HepG2 (cell line): ENCODE measurements around the gene HINFP. TPM values are rescaled to one million over a fixed set of nuclear protein-coding genes. Genes with fewer than 3 reads are reported as not detected.

ENCODE experiments used
- ATAC-seq: fragments of 200-7000 bp; cut with Tn5 transposase; 3 replicates; pipeline ENCODE4 v1.9.1; 2020; ENCODE audit warnings: mild to moderate bottlenecking, moderate library complexity
- BruUV-seq: library from RNA; stranded (reverse); fragments of 400-500 nt; replicated peaks from 2 replicates; lab custom pipeline; 2021; lab: Mats Ljungman, UMichigan
- CTCF ChIA-PET: fragments of 300-600 bp; formaldehyde crosslinking; extraction: SDS; loops from one replicate; lab custom pipeline; 2021; ENCODE audit warnings: low total read pairs, inconsistent platforms, low intra/inter-chr PET ratio; lab: Yijun Ruan, JAX
- POLR2A ChIA-PET: fragments of 350-600 bp; sonication (Branson Sonifier 250); formaldehyde crosslinking; loops from one replicate; lab custom pipeline; 2020; ENCODE audit warnings: antibody characterized with exemption, inconsistent platforms; lab: Yijun Ruan, JAX
- DNase-seq: peaks from one replicate; pipeline ENCODE4 v3.0.0-alpha.2; 2015; ENCODE audit warnings: low spot score
- FAIRE-seq: peaks from 3 replicates; lab custom pipeline; 2011; peaks lifted over from hg19 to GRCh38; lab: Jason Lieb, UNC
- H2AFZ ChIP-seq: one replicate; pipeline ENCODE4 v1.6.1; 2011; ENCODE audit warnings: low read length, inconsistent platforms
- H3K27ac ChIP-seq: fragments of 300-600 bp; 3 replicates; pipeline ENCODE4 v1.8.0; 2011; ENCODE audit warnings: mixed run types, mild to moderate bottlenecking, mixed read lengths, low read length, inconsistent platforms; ENCODE audit not compliant: insufficient read depth; ENCODE audit errors: extremely low read length
- H3K27me3 ChIP-seq, 2 experiments: fragments of 200-600 bp in 1 of 2; 2 replicates in 1 of 2; 3 replicates in 1 of 2; pipeline versions ENCODE4 v1.6.0 to v1.8.0; 2011; ENCODE audit warnings: low read length in 2 of 2, mild to moderate bottlenecking in 2 of 2, moderate library complexity in 2 of 2, inconsistent platforms in 1 of 2; ENCODE audit not compliant: insufficient read depth in 2 of 2, control insufficient read depth in 1 of 2
- H3K36me3 ChIP-seq, 2 experiments: fragments of 200-600 bp in 1 of 2; replicated peaks in 1 of 2; 2 replicates in 1 of 2; 3 replicates in 1 of 2; pipeline versions ENCODE4 v1.5.1 to v1.8.0; 2011; ENCODE audit warnings: low read length in 2 of 2, inconsistent platforms in 1 of 2; ENCODE audit not compliant: insufficient read depth in 2 of 2, control insufficient read depth in 1 of 2
- H3K4me1 ChIP-seq: 2 replicates; pipeline ENCODE4 v1.5.1; 2012; ENCODE audit warnings: low read length, inconsistent platforms; ENCODE audit not compliant: insufficient read depth
- H3K4me2 ChIP-seq: 2 replicates; pipeline ENCODE4 v1.6.0; 2011; ENCODE audit warnings: low read depth, low read length, inconsistent platforms
- H3K4me3 ChIP-seq, 3 experiments: fragments of 200-600 bp in 1 of 3; sonication (generic), shearing (Covaris generic) in 1 of 3; replicated peaks in 1 of 3; 2 replicates each; pipeline ENCODE4 v1.5.1; 2011 to 2016; ENCODE audit warnings: low read length in 3 of 3, inconsistent platforms in 2 of 3, low read depth in 2 of 3, mild to moderate bottlenecking in 2 of 3, control low read depth in 1 of 3, mixed read lengths in 1 of 3; ENCODE audit not compliant: insufficient read depth in 1 of 3
- H3K79me2 ChIP-seq: one replicate; pipeline ENCODE4 v1.6.1; 2011; ENCODE audit warnings: low read length, inconsistent platforms; ENCODE audit not compliant: insufficient read depth
- H3K9ac ChIP-seq: 2 replicates; pipeline ENCODE4 v1.6.0; 2011; ENCODE audit warnings: mild to moderate bottlenecking, low read depth, low read length, inconsistent platforms; ENCODE audit not compliant: insufficient read depth
- H3K9me3 ChIP-seq: 2 replicates; pipeline ENCODE4 v1.5.1; 2012; ENCODE audit warnings: mild to moderate bottlenecking, low read length
- H4K20me1 ChIP-seq: 2 replicates; pipeline ENCODE4 v1.6.0; 2011; ENCODE audit warnings: inconsistent platforms, mild to moderate bottlenecking, low read length, moderate library complexity; ENCODE audit not compliant: insufficient read depth
- AGO2 ChIP-seq: fragments of 200-400 bp; formaldehyde crosslinking; optimal IDR thresholded peaks from 2 replicates; pipeline ENCODE3; 2017; ENCODE audit warnings: mild to moderate bottlenecking, low read depth, low read length, moderate library complexity
- CTCF ChIP-seq: sonication (generic); formaldehyde crosslinking; IDR thresholded peaks from 2 replicates; pipeline ENCODE4 v1.5.0; 2020; ENCODE audit warnings: mild to moderate bottlenecking, missing genetic modification reagents, moderate library complexity
- GPN1 ChIP-seq: sonication (generic); formaldehyde crosslinking; IDR thresholded peaks from 2 replicates; pipeline ENCODE4 v1.5.1; 2020; ENCODE audit warnings: missing genetic modification reagents, borderline replicate concordance
- HDAC2 ChIP-seq: sonication (generic); formaldehyde crosslinking; IDR thresholded peaks from 2 replicates; pipeline ENCODE4 v1.4.0; 2020; ENCODE audit warnings: missing genetic modification reagents
- PBX2 ChIP-seq: IDR thresholded peaks from 2 replicates; pipeline ENCODE4 v1.6.1; 2016; ENCODE audit warnings: control low read depth
- PHF8 ChIP-seq: sonication (generic); formaldehyde crosslinking; IDR thresholded peaks from 2 replicates; pipeline ENCODE4 v1.5.0; 2020; ENCODE audit warnings: missing genetic modification reagents
- POLR2A ChIP-seq, 2 experiments: IDR thresholded peaks; 2 replicates each; pipeline ENCODE4 v1.6.1; 2011; ENCODE audit warnings: low read depth in 2 of 2, low read length in 2 of 2, mild to moderate bottlenecking in 1 of 2, moderate library complexity in 1 of 2; ENCODE audit not compliant: insufficient read depth in 1 of 2
- RBAK ChIP-seq: sonication (generic); formaldehyde crosslinking; IDR thresholded peaks from 2 replicates; pipeline ENCODE4 v1.5.1; 2020; ENCODE audit warnings: mild to moderate bottlenecking, missing genetic modification reagents
- REL ChIP-seq: sonication (generic); formaldehyde crosslinking; conservative IDR thresholded peaks from 2 replicates; pipeline ENCODE4 v1.8.0; 2022; ENCODE audit warnings: mild to moderate bottlenecking, missing genetic modification reagents, moderate library complexity
- SALL1 ChIP-seq: sonication (generic); formaldehyde crosslinking; IDR thresholded peaks from 2 replicates; pipeline ENCODE4 v1.8.0; 2022; ENCODE audit warnings: mild to moderate bottlenecking, missing genetic modification reagents
- TCF7 ChIP-seq: sonication (generic); IDR thresholded peaks from 2 replicates; pipeline ENCODE4 v1.6.1; 2016; ENCODE audit warnings: antibody characterized with exemption, low read depth
- TMF1 ChIP-seq: sonication (generic); formaldehyde crosslinking; IDR thresholded peaks from 2 replicates; pipeline ENCODE4 v1.8.1; 2022; ENCODE audit warnings: low read depth, missing genetic modification reagents
- ZBTB39 ChIP-seq: sonication (generic); formaldehyde crosslinking; IDR thresholded peaks from 2 replicates; pipeline ENCODE4 v1.5.0; 2020; ENCODE audit warnings: missing genetic modification reagents
- ZNF234 ChIP-seq: sonication (generic); formaldehyde crosslinking; conservative IDR thresholded peaks from 2 replicates; pipeline ENCODE4 v1.5.1; 2020; ENCODE audit warnings: mild to moderate bottlenecking, missing genetic modification reagents
- ZNF598 ChIP-seq: sonication (generic); formaldehyde crosslinking; IDR thresholded peaks from 2 replicates; pipeline ENCODE4 v1.5.1; 2020; ENCODE audit warnings: mild to moderate bottlenecking, missing genetic modification reagents, borderline replicate concordance
- ZNF607 ChIP-seq: sonication (generic); formaldehyde crosslinking; IDR thresholded peaks from 2 replicates; pipeline ENCODE4 v1.5.1; 2020; ENCODE audit warnings: missing genetic modification reagents, mild to moderate bottlenecking, borderline replicate concordance
- ZNF768 ChIP-seq: sonication (generic); formaldehyde crosslinking; IDR thresholded peaks from 2 replicates; pipeline ENCODE4 v1.4.0; 2020; ENCODE audit warnings: missing genetic modification reagents
- ZNF775 ChIP-seq: sonication (generic); formaldehyde crosslinking; IDR thresholded peaks from 2 replicates; pipeline ENCODE4 v1.4.0; 2020; ENCODE audit warnings: missing genetic modification reagents, mild to moderate bottlenecking, moderate library complexity, borderline replicate concordance
- ZNF891 ChIP-seq: sonication (generic); formaldehyde crosslinking; IDR thresholded peaks from 2 replicates; pipeline ENCODE4 v1.5.0; 2020; ENCODE audit warnings: mild to moderate bottlenecking, missing genetic modification reagents
- WGBS: methylation state at CpG from one replicate; pipeline ENCODE4 v1.1.6; 2017; ENCODE audit warnings: low lambda C conversion rate; 5-methylcytosine and 5-hydroxymethylcytosine counted together
- in situ Hi-C: cut with HindIII; loops from 2 replicates; pipeline ENCODE4 v1.10.0; 2017; ENCODE audit warnings: low pct_unique_long_range_greater_than_20kb; ENCODE audit not compliant: extremely low pct_ligation_motif_present
- intact Hi-C: fragments of 100-400 bp; cut with micrococcal nuclease; formaldehyde crosslinking; loops from one replicate; pipeline ENCODE4 v1.10.0; 2022; ENCODE audit not compliant: unreplicated experiment
- polyA plus RNA-seq, 8 experiments: library from polyadenylated mRNA; depleted of rRNA in 3 of 8; stranded (reverse) in 7 of 8; unstranded in 1 of 8; fragments of >200 nt; fragmentation: Illumina TruSeq in 4 of 8; extraction: Trizol in 4 of 8; gene quantifications; 2 replicates each; pipeline versions ENCODE4 v1.2.1 to v1.2.3, GENCODE V29; 2011 to 2016; ENCODE audit warnings: low read depth in 4 of 8, missing spikeins in 1 of 8, mixed read lengths in 1 of 8; ENCODE audit not compliant: insufficient read depth in 1 of 8
- total RNA-seq, 5 experiments: library from RNA; depleted of rRNA; stranded (reverse); fragments of >200 nt; fragmentation: Illumina TruSeq; extraction: Trizol; gene quantifications; 2 replicates each; pipeline ENCODE4 v1.2.3, GENCODE V29; 2016; ENCODE audit warnings: low read depth in 1 of 5

HINFP gene
- total and polyA plus RNA-seq, 2 of the 13 experiments (the other 11 are each of a cell fraction or from before 2014, with no cell fraction given), result 15.1 to 21.4 TPM

GRCh38 chr11:119093942-119094815 is 27.2 kb upstream of the HINFP start (continued):
- TF ChIP-seq POLR2A (IDR thresholded peaks at IDR 0.05; ENCODE audit: insufficient read depth in 1 of 2, low read depth in 2 of 2, low read length in 2 of 2), result peak in 1 of 2 experiments; percentile 49; a peak in 2 of 4 replicates
- TF ChIP-seq ZNF891 (CRISPR knock-in tag), result peak; percentile 37; the same call in 1 of the 2 replicates
- 0 out of 2 replicates have a peak, but pooled peaks have one; percentile 42 for TF ChIP-seq TMF1
- TF ChIP-seq ZNF768 (CRISPR knock-in tag), result peak; percentile 21; the same call in 1 of the 2 replicates
- TF ChIP-seq ZNF607, result 0 out of 2 replicates have a peak, but pooled peaks have one; percentile 64
- TF ChIP-seq SALL1 (CRISPR knock-in tag), result peak; percentile 9; the same call in 1 of the 2 replicates
- TF ChIP-seq RBAK (CRISPR knock-in tag), result peak; percentile 38; the same call in 1 of the 2 replicates
- peak; percentile 38; the same call in 1 of the 2 replicates for TF ChIP-seq HDAC2 (CRISPR knock-in tag)
- no peak for TF ChIP-seq ZNF598 (CRISPR knock-in tag)
- TF ChIP-seq AGO2, result peak; percentile 98
- TF ChIP-seq ZNF775 (CRISPR knock-in tag), result no peak
- TF ChIP-seq ZNF234 (CRISPR knock-in tag), result 0 out of 2 replicates have a peak, but pooled peaks have one; percentile 77

- no peaks in the 10 kb centered on the region for H3K27me3 ChIP-seq
- peaks cover 16% of the 10 kb centered on the region for H4K20me1 ChIP-seq
- DNase-seq (peak; percentile 64), ATAC-seq (peak; percentile 81), FAIRE-seq (no peak)
- H3K4me2 ChIP-seq, result peak overlapping the region; percentile 64
- peak overlapping the region; percentile 78 to 93 (median 91) for H3K4me3 ChIP-seq
- peak overlapping the region; percentile 93 for H3K9ac ChIP-seq
- intact Hi-C loops, result loop anchor here (2.0 kb wide), 4 partner anchors 30 to 64 kb away; partner anchors contain the start of genes HYOU1 and SLC37A4
- no peak overlapping the region for H2AFZ ChIP-seq
- WGBS, result no CpG with 5 or more reads among the region's 19 CpGs
- in situ Hi-C loops, result no loop called here
- no peaks in the 10 kb centered on the region for H3K9me3 ChIP-seq
- H3K36me3 ChIP-seq, result peaks cover 10 to 36% of the 10 kb centered on the region in 2 experiments; a peak in 4 of 5 replicates
- H3K27ac ChIP-seq, result peak overlapping the region; percentile 78
- POLR2A ChIA-PET, result interaction anchor here (0.7 to 3.1 kb wide), 22 partner anchors 9 to 274 kb away, joined by 3 to 109 read pairs (median 5); partner anchors contain the start of genes C2CD2L, HINFP, HMBS and RPS25
- H3K4me1 ChIP-seq, result peaks cover 38% of the 10 kb centered on the region
- BruUV-seq, result no TSS peak
- CTCF ChIA-PET, result no interaction called here
- H3K79me2 ChIP-seq, result peaks cover 31% of the 10 kb centered on the region
- TF ChIP-seq PHF8 (peak; percentile 87), GPN1 (CRISPR knock-in tag) (no peak), REL (CRISPR knock-in tag) (no peak), CTCF (CRISPR knock-in tag) (peak; percentile 85), ZBTB39 (CRISPR knock-in tag) (no peak), TCF7 (no peak), PBX2 (CRISPR knock-in tag) (no peak)
These were observed 26.6 kb upstream of the HINFP start for GRCh38 chr11:119094816-119095065.
